GM12873 (cell line): ENCODE results near the gene SLC22A23.

Source experiments
- TF ChIP-seq, protein P1 (sequence below): IDR thresholded peaks from 2 replicates; pipeline ENCODE4 v1.5.1; 2012; ENCODE audit warnings: low read depth, mild to moderate bottlenecking, moderate library complexity, low read length, control low read depth; ENCODE audit not compliant: insufficient read depth; ENCODE audit errors: missing control alignments

The SLC22A23 gene

DNA sequence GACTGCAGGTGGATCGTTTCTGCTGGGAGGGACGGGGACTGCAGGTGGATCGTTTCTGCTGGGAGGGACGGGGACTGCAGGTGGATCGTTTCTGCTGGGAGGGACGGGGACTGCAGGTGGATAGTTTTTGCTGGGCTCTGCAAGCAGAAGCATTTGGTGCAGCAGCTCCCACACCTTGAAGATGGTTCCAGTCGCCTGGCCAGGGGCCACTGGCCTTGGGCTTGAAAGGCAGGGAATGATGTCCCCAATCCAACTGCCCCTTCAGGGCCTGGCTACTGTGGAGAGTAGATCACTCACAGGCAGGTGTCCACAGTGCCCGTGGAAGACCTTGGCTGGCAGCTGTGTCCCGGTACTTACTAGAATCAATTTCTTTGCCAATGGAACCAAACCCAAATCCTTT, 129.9 kb downstream of the SLC22A23 start:
- TF ChIP-seq, protein P1, sequence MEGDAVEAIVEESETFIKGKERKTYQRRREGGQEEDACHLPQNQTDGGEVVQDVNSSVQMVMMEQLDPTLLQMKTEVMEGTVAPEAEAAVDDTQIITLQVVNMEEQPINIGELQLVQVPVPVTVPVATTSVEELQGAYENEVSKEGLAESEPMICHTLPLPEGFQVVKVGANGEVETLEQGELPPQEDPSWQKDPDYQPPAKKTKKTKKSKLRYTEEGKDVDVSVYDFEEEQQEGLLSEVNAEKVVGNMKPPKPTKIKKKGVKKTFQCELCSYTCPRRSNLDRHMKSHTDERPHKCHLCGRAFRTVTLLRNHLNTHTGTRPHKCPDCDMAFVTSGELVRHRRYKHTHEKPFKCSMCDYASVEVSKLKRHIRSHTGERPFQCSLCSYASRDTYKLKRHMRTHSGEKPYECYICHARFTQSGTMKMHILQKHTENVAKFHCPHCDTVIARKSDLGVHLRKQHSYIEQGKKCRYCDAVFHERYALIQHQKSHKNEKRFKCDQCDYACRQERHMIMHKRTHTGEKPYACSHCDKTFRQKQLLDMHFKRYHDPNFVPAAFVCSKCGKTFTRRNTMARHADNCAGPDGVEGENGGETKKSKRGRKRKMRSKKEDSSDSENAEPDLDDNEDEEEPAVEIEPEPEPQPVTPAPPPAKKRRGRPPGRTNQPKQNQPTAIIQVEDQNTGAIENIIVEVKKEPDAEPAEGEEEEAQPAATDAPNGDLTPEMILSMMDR = no peak

DNA sequence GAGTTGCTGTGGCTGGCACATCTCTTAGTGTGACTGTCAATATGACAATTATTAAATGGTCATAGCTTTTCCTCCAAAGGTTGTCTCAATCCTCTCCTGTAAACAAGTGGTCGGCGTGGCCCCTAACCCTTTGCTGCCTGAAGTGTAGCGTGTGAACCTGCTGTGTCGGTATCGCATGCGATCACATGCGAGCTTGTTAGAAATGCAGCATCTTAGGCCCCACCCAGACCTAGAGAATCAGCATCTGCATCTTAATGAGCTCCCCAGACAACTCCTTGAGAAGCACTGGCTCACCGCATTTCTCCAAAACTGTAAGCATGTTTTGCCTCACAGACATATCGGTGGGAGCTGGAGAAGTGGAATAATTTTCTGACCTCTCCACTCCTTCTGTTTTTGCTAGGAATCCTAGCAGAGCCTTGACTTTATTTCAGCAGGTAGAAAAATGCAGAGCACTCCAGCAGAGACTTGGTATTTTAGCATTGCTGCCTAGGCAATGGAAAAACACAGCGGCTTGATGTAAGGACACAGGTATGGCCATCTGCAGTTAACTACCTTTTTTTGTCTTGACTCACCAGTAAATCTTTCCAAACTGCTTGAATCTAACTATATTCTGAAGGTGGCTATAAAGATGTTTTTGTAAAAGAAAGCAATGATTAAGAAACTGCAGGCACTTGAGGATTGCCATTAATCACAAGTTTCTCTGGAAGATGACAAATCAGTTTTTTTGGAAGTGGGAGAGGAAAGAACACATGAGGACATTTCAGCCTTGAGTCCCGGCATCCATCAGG, 130.5 kb downstream of the SLC22A23 start:
- TF ChIP-seq, protein P1 = no peak

DNA sequence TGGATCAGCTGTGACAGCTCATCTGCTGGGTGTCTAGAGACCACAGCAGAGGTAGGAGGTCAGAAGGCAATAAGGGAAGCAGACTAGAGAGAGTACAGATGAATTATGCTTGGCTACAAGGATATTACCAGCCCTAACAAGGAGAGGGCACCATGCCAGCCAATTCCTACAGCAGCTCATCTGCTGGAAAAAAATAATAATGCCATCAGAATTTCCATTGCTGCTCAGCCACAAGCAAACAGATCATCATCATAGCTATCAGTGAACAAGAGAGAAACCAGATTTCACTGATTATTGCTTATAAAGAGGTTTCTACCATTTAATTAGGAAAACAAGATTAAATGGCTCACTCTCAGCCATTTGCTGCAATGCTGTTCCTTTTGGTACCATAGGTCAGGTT, 131.6 kb downstream of the SLC22A23 start:
- TF ChIP-seq, protein P1 = no peak

DNA sequence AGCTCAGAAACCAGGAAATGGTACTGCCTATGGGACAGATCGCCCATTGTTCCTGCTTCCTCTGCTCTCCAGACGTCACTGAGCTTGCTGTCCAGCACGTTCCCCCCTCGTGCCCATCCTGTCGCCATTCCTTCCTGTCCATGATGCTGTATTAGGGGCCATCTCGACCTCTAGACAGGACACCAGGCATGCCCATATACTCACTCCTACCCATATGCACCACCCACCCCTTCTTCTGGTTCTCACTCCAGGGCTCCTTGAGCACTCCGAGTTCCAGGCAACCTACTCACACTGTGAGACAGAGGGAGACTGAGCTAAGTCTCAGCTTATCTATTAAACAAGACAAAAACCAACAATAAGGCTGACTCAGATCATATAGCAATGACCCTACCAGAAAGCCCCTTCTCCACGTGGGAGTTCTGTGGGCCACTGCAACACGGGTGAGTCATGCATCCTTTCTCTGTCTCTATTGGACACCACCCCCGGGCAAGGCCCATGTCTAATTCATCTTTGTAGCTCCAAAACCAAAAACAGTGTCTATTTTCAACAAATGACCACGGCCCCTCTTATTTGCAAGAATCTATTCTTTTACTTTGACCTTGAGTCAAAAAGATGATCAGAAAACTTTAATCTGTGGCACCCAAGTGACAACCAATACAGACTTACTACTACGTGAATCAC, 132.4 kb downstream of the SLC22A23 start:
- TF ChIP-seq, protein P1 = no peak

DNA sequence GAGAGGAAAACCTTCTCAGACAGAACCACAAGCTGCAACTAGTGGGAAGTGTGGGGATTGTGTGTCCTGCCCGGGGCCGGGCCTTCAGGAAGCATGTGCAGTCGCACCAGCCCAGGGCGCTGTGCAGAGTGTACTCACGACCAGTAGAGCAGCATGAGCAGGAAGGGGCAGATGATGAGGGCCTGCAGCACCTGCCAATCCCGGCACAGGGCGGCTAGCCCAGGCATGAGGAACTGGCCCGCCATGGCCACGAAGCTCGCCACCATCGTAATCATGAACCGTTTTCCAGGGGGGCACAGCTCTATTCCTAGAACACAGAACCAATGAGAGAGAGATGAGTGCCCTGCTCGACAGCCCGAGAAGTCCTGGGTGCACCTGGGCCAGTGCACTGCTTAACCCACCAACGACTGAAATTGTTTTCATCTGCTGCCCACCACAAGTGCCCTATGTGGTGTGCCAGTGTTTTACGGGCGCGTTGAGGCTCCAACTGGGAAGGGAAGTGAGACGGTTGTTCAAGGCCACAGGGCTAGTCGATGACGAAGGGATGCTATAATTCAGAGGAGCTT, 133.1 kb downstream of the SLC22A23 start:
- TF ChIP-seq, protein P1 = no peak

DNA sequence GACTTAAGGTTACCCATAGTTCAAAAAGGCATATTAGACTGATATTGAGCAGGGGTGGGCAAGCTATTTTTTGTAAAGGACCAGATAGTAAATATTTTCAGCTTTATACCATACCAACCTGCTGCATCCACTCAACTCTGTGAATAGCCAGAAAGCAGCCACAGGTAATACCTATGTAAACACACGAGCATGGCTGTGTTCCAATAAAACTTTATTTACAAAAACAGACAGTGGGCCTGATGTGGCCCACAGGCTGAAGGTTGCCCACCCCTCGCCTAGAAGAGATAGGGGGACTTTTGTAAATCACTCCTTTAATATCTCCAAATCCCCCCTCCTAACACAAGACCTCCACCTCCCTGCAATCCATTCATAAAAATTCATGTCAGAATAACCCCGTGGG, 133.7 kb downstream of the SLC22A23 start:
- TF ChIP-seq, protein P1 = no peak

DNA sequence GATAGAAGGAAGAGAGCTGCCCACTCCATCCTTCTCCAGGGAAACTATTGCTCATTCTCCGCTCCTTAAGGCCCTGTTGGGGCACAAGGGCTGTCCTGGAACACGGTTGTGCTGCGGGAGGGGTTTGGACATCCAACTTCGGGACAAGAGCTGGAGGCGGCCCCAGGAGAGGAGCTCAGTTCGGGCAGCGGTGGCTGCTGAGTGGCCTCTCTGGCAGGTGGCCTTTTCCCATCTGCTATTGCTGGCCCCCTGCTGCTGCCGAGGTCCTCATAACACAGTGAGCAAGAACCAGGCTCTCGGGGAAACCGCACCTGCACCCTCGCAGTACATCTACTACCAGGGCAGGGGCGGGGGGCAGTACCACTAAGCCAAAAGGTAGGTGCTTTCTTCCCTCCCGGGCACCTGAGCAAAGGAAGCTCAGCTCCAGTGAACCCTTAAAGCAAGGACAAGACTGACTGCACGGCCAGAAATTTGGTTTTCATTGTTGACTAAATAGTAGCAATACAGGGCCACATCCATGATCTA, 134.4 kb downstream of the SLC22A23 start:
- TF ChIP-seq, protein P1 = no peak
